ENCODE results near the gene SLC35B2. TPM values are rescaled to one million over a fixed set of nuclear protein-coding genes. Genes with fewer than 3 reads are reported as not detected.

SLC35B2 gene
- total and polyA plus RNA-seq, 9 of the 15 experiments (the other 6 are each of a cell fraction or from before 2014, with no cell fraction given), result 14.5 to 59.1 (median 47.1) TPM

DNA sequence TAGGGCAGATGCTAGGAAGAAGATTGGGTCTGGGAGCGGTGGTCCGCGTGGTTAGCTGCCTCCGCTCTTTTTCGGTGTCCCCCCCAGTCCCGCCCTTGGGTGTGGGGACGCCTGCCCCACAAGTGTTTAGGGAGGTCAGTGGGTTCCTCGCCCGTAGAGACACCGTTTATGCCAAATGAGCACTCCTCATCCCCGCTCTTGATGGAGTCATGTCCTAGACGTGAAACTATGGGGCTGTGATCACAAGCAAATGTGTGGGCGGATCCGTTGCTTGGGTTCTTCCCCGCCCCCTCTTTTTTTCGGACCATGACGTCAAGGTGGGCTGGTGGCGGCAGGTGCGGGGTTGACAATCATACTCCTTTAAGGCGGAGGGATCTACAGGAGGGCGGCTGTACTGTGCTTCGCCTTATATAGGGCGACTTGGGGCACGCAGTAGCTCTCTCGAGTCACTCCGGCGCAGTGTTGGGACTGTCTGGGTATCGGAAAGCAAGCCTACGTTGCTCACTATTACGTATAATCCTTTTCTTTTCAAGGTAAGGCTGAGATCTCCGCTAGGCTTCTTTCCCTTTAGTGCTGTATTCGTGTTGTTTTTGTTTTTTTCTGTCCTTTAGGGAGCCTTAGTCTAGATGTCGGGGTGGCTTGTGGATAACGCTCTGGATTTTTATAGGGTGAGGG, 10.5 kb downstream of the SLC35B2 start, which contains the start of gene HSP90AB1 (continued):
- TF ChIP-seq, protein P1, sequence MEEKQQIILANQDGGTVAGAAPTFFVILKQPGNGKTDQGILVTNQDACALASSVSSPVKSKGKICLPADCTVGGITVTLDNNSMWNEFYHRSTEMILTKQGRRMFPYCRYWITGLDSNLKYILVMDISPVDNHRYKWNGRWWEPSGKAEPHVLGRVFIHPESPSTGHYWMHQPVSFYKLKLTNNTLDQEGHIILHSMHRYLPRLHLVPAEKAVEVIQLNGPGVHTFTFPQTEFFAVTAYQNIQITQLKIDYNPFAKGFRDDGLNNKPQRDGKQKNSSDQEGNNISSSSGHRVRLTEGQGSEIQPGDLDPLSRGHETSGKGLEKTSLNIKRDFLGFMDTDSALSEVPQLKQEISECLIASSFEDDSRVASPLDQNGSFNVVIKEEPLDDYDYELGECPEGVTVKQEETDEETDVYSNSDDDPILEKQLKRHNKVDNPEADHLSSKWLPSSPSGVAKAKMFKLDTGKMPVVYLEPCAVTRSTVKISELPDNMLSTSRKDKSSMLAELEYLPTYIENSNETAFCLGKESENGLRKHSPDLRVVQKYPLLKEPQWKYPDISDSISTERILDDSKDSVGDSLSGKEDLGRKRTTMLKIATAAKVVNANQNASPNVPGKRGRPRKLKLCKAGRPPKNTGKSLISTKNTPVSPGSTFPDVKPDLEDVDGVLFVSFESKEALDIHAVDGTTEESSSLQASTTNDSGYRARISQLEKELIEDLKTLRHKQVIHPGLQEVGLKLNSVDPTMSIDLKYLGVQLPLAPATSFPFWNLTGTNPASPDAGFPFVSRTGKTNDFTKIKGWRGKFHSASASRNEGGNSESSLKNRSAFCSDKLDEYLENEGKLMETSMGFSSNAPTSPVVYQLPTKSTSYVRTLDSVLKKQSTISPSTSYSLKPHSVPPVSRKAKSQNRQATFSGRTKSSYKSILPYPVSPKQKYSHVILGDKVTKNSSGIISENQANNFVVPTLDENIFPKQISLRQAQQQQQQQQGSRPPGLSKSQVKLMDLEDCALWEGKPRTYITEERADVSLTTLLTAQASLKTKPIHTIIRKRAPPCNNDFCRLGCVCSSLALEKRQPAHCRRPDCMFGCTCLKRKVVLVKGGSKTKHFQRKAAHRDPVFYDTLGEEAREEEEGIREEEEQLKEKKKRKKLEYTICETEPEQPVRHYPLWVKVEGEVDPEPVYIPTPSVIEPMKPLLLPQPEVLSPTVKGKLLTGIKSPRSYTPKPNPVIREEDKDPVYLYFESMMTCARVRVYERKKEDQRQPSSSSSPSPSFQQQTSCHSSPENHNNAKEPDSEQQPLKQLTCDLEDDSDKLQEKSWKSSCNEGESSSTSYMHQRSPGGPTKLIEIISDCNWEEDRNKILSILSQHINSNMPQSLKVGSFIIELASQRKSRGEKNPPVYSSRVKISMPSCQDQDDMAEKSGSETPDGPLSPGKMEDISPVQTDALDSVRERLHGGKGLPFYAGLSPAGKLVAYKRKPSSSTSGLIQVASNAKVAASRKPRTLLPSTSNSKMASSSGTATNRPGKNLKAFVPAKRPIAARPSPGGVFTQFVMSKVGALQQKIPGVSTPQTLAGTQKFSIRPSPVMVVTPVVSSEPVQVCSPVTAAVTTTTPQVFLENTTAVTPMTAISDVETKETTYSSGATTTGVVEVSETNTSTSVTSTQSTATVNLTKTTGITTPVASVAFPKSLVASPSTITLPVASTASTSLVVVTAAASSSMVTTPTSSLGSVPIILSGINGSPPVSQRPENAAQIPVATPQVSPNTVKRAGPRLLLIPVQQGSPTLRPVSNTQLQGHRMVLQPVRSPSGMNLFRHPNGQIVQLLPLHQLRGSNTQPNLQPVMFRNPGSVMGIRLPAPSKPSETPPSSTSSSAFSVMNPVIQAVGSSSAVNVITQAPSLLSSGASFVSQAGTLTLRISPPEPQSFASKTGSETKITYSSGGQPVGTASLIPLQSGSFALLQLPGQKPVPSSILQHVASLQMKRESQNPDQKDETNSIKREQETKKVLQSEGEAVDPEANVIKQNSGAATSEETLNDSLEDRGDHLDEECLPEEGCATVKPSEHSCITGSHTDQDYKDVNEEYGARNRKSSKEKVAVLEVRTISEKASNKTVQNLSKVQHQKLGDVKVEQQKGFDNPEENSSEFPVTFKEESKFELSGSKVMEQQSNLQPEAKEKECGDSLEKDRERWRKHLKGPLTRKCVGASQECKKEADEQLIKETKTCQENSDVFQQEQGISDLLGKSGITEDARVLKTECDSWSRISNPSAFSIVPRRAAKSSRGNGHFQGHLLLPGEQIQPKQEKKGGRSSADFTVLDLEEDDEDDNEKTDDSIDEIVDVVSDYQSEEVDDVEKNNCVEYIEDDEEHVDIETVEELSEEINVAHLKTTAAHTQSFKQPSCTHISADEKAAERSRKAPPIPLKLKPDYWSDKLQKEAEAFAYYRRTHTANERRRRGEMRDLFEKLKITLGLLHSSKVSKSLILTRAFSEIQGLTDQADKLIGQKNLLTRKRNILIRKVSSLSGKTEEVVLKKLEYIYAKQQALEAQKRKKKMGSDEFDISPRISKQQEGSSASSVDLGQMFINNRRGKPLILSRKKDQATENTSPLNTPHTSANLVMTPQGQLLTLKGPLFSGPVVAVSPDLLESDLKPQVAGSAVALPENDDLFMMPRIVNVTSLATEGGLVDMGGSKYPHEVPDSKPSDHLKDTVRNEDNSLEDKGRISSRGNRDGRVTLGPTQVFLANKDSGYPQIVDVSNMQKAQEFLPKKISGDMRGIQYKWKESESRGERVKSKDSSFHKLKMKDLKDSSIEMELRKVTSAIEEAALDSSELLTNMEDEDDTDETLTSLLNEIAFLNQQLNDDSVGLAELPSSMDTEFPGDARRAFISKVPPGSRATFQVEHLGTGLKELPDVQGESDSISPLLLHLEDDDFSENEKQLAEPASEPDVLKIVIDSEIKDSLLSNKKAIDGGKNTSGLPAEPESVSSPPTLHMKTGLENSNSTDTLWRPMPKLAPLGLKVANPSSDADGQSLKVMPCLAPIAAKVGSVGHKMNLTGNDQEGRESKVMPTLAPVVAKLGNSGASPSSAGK (IDR thresholded peaks at IDR 0.05), result no peak; the same call in 1 of the 2 replicates
- no peak for TF ChIP-seq ZFP30 (CRISPR knock-in tag; IDR thresholded peaks at IDR 0.05; ENCODE audit: borderline replicate concordance)
- no peak for TF ChIP-seq COPS2 (conservative IDR thresholded peaks at IDR 0.05)
- TF ChIP-seq ZSCAN32 (CRISPR knock-in tag; IDR thresholded peaks at IDR 0.05), result no peak
- no peak for TF ChIP-seq ZNF124 (CRISPR knock-in tag; IDR thresholded peaks at IDR 0.05)
- peak in 1 of 2 experiments; percentile 68; a peak in 1 of 4 replicates for TF ChIP-seq TEAD1 (CRISPR knock-in tag; IDR thresholded peaks at IDR 0.05)
- no peak for TF ChIP-seq ZNF79 (CRISPR knock-in tag; IDR thresholded peaks at IDR 0.05; ENCODE audit: low read depth)
- peak; percentile 55 for TF ChIP-seq MTA1 (IDR thresholded peaks at IDR 0.05; ENCODE audit: borderline replicate concordance)
- TF ChIP-seq, protein P2, sequence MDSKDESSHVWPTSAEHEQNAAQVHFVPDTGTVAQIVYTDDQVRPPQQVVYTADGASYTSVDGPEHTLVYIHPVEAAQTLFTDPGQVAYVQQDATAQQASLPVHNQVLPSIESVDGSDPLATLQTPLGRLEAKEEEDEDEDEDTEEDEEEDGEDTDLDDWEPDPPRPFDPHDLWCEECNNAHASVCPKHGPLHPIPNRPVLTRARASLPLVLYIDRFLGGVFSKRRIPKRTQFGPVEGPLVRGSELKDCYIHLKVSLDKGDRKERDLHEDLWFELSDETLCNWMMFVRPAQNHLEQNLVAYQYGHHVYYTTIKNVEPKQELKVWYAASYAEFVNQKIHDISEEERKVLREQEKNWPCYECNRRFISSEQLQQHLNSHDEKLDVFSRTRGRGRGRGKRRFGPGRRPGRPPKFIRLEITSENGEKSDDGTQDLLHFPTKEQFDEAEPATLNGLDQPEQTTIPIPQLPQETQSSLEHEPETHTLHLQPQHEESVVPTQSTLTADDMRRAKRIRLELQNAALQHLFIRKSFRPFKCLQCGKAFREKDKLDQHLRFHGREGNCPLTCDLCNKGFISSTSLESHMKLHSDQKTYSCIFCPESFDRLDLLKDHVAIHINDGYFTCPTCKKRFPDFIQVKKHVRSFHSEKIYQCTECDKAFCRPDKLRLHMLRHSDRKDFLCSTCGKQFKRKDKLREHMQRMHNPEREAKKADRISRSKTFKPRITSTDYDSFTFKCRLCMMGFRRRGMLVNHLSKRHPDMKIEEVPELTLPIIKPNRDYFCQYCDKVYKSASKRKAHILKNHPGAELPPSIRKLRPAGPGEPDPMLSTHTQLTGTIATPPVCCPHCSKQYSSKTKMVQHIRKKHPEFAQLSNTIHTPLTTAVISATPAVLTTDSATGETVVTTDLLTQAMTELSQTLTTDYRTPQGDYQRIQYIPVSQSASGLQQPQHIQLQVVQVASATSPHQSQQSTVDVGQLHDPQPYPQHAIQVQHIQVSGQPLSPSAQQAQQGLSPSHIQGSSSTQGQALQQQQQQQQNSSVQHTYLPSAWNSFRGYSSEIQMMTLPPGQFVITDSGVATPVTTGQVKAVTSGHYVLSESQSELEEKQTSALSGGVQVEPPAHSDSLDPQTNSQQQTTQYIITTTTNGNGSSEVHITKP (IDR thresholded peaks at IDR 0.05; ENCODE audit: partially characterized antibody), result no peak
- TF ChIP-seq, protein P3, sequence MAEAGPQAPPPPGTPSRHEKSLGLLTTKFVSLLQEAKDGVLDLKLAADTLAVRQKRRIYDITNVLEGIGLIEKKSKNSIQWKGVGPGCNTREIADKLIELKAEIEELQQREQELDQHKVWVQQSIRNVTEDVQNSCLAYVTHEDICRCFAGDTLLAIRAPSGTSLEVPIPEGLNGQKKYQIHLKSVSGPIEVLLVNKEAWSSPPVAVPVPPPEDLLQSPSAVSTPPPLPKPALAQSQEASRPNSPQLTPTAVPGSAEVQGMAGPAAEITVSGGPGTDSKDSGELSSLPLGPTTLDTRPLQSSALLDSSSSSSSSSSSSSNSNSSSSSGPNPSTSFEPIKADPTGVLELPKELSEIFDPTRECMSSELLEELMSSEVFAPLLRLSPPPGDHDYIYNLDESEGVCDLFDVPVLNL (CRISPR knock-in tag; IDR thresholded peaks at IDR 0.05; ENCODE audit: low read depth), result peak; percentile 55; the same call in 1 of the 2 replicates
- 0 out of 2 replicates have a peak, but pooled peaks have one; percentile 61 for TF ChIP-seq ZKSCAN1 (IDR thresholded peaks at IDR 0.05; ENCODE audit: low read depth, low read length)

Measured in K562 (cell line).